GM12865 (cell line): ENCODE measurements around the gene TENT5A.
A peak's percentile ranks its signal among the peaks of the same experiment; 100 is the strongest.

Source experiments
- DNase-seq: peaks from one replicate; pipeline ENCODE4 v3.0.0; 2010; ENCODE audit warnings: low read depth
- H3K4me3 ChIP-seq: 2 replicates; pipeline ENCODE4 v1.5.1; 2011; ENCODE audit warnings: mild to moderate bottlenecking, low read depth, low read length, control low read depth
- TF ChIP-seq, protein P1 (sequence below): IDR thresholded peaks from 2 replicates; pipeline ENCODE4 v1.5.1; 2011; ENCODE audit warnings: low read length, control low read depth, low read depth, inconsistent platforms; ENCODE audit not compliant: insufficient read depth; ENCODE audit errors: missing control alignments

Gene TENT5A

DNA sequence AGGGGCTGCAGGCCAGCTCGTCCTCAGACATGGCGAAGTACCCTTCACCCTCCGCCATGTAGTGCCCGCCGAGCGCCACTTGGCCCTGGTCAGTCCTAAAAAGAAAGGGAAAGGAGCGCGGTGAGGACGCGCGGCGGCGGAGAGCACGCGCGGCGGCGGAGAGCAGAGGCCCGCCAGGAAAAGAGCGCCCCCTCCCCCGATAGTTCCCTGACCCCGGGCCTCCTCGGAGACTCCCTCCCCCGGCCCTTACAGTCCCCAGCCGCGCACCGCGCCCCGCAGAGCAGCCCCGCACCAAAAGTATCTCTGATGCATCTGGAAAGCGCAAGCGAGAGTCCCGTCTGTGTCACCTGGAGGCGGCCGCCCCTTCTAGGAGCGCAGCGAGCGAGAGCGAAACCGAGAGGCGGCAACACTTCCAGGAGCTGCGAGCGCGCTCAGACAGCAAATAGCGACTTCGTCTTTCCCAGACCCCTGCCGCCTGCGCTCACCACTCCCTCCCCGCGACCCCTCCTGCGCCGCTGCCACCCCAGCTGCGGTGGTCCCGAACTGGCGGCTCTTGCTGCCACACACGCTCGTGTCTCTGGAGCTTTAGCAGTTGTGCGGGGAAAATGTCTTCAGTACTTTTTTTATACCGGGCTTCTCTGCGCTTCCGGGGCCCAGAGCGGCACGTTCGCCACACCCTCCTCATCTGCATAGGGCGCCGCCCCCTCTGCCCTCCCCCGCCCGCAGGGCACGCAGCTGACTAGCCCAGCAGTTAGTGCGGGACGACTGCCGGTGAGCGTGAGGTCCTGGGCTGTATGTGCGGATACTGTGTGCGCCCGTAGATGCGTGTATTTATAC is at the start of gene TENT5A:
TSS of gene TENT5A (minus strand) at position 598 of the 837 bp plus-strand sequence. CDS start at position 58, 540 bp downstream.
- H3K4me3 ChIP-seq = peak within 1 kb of the TSS; percentile 82
- DNase-seq = peak; percentile 93
- TF ChIP-seq, protein P1, sequence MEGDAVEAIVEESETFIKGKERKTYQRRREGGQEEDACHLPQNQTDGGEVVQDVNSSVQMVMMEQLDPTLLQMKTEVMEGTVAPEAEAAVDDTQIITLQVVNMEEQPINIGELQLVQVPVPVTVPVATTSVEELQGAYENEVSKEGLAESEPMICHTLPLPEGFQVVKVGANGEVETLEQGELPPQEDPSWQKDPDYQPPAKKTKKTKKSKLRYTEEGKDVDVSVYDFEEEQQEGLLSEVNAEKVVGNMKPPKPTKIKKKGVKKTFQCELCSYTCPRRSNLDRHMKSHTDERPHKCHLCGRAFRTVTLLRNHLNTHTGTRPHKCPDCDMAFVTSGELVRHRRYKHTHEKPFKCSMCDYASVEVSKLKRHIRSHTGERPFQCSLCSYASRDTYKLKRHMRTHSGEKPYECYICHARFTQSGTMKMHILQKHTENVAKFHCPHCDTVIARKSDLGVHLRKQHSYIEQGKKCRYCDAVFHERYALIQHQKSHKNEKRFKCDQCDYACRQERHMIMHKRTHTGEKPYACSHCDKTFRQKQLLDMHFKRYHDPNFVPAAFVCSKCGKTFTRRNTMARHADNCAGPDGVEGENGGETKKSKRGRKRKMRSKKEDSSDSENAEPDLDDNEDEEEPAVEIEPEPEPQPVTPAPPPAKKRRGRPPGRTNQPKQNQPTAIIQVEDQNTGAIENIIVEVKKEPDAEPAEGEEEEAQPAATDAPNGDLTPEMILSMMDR = no peak

DNA sequence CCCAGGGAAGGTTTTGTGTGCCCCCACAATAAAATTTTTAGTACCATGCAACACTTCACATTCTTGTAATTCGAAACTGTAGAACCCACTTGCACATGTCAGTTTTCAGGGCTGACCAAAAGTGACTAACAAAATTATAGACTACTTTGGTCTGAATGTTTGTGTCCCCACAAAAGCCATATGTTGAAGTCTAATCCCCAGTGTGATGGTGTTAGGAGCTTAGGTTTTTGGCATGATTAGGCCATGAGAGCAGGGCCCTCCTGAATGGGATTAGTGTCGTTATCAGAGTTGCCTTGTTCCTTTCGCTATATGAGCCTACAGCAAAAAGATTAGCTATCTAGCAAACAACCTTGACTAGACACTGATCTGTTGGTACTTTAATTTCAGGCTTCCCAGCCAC is 49.0 kb upstream of the TENT5A start:
- H3K4me3 ChIP-seq = no peak overlapping the region
- TF ChIP-seq, protein P1 = no peak

DNA sequence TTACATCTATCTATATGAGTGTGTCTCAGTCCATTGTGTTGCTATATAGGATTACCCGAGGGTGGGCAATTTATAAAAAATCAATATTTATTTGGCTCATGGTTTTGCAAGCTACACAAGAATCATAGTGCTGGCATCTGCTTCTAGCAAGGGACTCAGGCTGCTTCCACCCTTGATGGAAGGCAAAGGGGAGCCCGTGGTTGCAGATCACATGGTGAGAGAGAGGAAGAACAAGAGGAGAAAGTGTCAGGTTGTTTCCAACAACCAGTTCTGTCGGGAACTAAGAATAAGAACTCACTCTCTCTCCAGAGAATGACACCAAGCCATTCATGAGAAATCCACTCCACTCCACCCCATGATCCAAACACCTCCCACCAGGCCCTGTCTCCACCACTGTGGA is 48.2 kb upstream of the TENT5A start:
- no peak for DNase-seq
- no peak overlapping the region for H3K4me3 ChIP-seq
- TF ChIP-seq, protein P1 = no peak

More for the DNA sequence above, 49.0 kb upstream of the TENT5A start:
- DNase-seq = no peak

DNA sequence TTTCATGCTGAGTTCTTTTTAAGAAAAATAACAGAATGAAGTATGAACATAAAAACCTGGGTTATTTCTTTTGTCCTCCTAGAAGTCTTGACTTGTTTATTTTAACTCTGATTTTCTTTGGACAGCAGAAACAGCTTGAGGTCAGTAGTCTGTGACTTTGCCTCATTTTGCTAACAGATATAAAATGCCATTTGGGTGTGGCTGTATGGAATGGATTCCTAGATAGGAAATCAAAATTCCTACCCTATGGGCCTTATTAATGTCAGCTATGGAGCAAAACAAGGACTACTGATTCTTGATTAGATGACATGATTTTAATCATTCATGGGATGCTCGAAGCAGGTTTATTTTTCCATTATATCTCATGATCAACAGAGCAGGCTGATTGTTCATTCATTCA is 46.8 kb upstream of the TENT5A start:
- TF ChIP-seq, protein P1 = no peak
- no peak overlapping the region for H3K4me3 ChIP-seq
- DNase-seq = no peak

DNA sequence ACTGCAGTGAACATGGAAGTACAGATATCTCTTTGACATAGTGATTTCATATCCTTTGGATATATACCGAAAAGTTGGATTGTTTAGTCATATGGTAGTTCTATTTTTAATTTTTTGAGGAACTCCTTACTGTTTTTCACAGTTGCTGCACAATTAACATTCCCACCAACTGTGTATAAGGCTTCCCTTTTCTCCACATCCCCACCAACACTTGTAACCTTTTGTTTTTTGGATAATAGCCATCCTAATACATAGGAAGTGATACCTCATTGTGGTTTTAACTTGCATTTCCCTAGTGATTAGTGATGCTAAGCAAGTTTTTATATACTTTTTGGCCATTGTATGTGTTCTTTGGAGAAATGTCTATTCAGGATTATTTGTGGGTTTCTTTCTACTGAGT is 45.1 kb upstream of the TENT5A start:
- TF ChIP-seq, protein P1 = no peak
- DNase-seq = no peak
- no peak overlapping the region for H3K4me3 ChIP-seq

DNA sequence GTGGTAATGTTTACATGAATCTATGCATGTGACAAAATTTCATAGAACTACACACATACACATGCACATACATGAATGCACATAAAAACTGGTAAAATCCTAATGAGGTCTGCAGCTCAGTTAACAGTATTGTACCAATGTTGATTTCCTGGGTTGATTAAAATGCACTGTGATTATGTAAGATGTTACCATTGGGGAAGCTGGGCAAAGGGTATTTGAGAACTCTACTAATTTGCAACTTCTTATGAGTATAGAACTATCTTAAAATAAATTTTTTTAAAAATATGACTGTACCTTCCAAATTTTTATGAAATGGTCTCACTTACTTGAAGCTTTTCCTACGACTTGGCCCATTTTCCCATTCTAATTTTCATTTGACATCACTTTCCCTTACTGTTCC is 43.4 kb upstream of the TENT5A start:
- H3K4me3 ChIP-seq = no peak overlapping the region
- TF ChIP-seq, protein P1 = no peak
- DNase-seq = no peak
